GM21786 (cell line): ENCODE measurements around the gene CCDC13.

Experiments used
- ATAC-seq: cut with Tn5 transposase; IDR thresholded peaks from one replicate; pipeline ENCODE4 v1.9.1; 2021; ENCODE audit not compliant: unreplicated experiment

The CCDC13 gene

DNA sequence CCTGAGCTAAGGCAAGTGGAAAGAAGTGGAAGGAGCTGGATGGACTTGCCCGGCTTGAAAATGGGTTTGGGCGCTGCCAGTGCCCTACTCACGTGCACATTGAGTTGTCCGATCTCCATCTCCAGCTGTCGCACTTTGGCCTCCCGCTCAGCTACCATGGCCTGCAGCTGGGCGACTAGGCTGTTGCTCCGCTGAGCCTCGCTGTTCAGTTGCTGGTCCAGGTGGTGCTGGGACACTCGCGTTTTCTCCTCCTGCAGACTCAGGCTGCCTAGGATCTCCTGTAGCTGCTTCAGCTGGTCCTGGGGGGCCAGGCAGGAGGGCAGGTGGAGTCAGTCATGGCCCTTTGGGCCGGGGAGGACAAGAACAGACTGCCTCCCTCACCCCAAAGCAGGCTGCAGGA, 37.4 kb downstream of the CCDC13 start:
- no peak for ATAC-seq

DNA sequence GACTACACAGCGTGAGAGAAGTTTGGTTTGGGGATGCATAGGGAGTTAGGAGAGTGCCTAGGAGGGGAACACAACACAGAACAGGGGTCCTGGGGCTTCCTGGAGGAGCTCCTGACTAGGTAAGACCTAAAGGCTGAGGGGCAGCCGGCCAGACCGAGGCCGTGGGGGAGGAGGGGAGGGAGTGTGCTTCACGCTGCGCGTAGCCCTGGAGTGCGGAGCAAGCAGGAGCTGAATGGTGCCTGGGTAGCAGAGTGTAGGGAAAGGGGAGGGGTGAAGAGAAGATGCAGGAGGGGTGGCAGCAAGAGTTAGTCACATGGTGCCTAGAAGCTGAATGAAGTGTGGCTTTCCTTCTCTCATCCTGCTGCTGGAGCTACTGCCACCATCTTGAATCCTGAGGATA, 38.0 kb downstream of the CCDC13 start:
- no peak for ATAC-seq

DNA sequence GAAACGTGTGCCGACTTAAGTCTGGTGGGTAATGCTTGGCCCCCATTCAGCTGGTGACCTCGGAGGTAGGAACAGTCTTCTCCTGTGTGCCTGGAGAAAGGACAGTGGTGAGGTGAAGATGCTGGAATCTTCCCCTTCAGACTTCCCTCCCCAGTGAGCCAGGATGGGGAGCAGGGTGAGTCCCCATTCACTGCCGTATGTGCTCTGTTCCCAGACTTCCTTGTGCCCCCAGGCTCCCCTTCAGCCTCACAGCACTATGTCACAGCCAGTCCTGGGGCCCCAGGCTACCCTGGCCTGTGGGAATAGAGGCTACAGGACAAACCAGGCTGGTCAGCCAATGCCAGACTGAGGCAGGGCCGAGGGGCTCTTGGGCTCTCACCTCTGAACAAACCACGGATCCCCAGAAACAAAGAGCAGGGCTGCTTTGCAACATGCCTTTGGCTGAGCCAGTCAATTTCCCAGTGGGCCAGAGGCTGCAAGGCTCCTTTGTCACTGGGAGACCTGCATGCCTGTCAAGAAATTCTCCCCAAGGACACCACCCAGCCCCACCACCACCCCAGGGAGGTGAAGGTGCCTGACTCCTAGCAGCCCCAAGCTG, 38.7 kb downstream of the CCDC13 start:
- ATAC-seq = no peak

DNA sequence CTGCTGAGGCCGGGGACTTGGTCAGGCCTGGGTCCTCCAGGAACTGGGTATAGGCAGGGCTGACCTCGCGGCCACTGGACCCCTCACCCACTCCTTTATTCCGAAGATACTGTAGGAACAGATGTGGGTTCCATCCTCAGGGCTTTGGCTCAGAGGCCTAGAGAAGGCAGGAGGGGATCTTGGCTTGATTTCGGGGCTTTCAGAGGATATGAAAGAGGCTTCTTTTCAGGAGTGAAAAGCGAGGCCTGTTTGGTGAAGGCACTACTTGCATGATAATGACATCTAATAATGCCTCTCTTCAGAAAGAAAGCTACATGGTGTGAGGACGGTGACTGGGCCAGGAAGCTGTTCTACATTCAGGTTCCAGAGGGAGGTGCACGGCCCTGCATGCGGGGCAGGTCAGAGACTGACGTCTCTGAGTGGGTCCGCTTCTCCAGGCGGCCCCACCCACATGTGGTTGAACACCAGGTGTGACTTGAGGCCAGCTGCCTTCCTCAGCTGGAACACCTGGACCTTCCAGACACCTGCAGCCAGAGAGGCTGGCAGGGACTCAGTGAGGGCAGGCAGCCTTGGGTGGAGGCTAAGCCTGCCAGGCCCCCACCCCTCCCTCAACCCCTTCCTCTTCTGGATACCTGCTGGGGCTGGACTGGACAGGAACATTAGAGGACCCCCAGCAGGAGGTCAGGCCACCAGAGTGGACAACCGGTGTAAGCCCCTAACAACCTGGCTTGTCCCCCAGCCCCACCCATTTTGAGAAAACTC, 39.4 kb downstream of the CCDC13 start:
- no peak for ATAC-seq

DNA sequence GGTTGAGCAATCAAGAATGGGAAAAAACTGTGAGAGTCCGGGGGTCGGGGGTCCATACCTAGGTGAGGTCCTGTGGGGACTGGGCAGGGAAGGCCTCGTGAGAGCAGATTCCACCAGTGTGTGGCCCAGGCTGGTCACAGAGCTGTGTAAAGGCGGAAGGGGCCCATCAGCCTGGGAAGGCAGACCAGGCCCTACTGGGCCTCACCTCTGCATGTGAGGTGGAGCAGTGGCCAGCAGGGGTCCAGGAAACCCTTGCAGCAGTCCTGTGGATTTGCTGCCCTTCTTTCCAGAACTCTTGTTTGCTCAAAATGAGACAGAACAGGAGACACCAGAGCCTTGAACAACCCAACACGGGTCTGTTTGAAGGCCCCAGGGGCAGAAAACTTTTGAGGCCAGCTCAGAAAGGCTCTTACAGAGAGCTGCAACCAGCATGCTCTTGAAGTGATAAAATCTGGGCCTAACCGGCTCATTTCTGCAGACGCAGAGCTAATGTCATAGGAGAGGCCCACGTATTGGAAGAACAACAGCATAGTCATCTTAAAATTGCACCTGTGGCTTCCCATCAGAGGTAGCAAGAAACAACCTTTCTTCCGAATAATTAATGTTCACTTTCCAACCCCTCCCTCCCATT, 40.1 kb downstream of the CCDC13 start:
- no peak for ATAC-seq

DNA sequence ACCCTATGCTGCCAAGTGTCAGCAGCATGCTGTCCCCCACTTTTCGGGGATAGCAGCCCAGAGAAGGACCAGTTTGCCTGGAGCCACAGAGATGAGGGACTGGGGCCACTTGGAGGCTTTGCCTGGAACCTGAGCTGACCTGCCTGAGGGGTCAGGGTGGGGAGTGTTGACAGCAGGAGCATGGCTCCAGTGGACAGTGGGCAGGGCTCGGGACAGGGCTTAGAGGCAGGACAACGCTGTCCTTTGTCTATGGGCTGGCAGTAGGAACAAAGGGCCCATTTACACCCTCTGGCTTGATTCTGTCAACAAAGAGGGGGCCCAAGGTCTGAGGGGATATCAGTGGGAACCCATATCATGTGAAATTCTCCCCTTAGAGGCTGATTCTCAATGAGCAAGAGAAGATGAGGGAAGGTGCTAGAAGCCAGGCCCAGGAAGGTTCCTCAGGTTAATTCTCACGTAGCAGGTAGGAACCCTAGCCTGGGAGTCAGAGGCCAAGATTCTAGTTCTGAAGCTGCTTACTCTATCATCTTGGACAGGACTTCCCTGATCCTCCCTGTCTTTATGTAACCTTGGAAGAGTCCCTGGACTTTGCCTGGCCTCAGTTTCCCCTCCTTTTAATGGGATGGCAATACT, 40.7 kb downstream of the CCDC13 start:
- ATAC-seq = no peak

DNA sequence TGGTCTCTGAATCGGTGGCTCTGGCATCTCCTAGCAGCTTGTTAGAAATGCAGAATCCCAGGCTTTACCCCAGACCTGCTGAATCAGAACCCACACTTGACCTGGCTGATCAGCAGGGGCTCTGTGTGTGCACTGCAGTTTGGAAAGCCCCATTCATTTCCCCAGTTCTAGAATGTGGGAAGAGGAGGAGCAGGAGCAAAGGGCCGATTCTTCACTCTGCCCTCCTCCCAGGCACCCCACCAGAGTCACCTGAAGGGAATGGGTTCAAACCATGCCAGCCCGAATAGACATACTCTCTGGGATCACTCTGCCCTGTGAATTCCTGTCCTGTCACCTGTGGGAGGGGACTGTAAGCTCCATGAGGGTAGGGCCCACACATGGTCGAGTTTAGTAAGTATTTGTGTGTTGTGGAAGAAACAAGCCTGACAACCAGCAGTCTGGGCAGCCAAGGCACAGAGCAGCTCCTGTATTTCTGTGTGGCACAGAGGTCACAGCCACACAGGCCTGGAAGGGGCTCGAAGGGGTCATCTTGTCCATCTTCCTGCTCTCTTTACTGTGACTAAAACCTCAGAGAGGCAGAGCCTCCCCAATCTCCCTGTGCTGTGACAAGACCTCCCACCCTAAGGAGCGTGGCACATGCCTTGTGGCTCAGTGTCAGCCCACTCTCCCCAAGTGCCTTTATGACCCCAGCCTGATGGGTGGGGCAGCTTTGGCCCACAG, 41.4 kb downstream of the CCDC13 start:
- ATAC-seq = no peak

DNA sequence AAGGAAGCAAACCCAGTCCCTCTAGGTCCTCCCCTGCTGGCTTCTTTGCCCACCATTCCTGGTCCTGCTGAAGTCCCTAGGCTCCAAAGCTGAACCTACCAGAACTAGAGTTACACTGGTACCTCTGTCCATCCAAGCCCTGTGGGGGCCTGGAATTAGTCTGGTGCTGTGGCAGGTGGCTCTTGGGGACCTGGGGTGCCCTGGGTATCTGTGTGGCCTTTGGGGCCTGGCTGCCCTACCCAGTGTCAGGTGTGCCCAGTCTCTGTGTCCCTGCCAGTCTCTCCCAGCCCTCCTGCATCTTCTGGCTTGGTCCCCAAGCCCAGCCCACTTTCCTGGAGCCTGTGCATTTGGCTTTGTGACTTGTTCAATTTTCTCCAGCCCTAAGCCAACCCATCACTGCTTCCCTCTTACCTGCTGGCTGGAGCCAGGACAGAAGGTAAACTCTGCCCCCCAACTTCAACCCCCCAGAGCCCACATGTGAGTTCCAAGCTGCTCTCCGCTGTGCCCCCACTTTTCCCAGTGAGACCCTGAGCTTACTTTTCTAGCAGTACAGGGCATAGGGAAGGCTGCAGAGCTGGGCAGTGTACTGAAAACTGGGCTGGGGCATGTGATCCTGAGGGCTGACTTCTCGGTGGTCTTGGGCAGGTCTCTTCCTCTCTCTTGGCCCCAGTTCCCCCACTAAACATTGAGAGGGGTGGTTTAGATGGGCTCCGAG, 42.2 kb downstream of the CCDC13 start:
- ATAC-seq = no peak

DNA sequence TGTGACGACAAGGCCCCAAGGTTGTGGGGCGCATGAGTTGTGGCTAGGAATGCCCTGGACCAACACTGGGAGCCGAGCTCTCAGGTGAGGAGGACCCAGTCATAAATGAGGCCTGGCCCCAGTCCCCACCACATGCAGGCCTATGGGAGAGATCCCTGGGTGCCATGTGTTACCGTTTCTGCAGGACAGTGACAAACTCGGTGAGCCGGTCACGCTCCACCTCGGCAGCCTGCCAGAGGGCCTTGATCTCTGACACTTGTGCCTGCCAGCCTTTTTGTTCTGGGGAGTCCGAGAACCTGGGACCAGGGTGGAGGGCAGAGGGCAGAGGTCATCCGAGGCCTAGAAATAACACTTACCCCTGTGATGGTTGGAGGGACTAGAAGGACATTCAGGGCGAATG, 42.8 kb downstream of the CCDC13 start:
- no peak for ATAC-seq

DNA sequence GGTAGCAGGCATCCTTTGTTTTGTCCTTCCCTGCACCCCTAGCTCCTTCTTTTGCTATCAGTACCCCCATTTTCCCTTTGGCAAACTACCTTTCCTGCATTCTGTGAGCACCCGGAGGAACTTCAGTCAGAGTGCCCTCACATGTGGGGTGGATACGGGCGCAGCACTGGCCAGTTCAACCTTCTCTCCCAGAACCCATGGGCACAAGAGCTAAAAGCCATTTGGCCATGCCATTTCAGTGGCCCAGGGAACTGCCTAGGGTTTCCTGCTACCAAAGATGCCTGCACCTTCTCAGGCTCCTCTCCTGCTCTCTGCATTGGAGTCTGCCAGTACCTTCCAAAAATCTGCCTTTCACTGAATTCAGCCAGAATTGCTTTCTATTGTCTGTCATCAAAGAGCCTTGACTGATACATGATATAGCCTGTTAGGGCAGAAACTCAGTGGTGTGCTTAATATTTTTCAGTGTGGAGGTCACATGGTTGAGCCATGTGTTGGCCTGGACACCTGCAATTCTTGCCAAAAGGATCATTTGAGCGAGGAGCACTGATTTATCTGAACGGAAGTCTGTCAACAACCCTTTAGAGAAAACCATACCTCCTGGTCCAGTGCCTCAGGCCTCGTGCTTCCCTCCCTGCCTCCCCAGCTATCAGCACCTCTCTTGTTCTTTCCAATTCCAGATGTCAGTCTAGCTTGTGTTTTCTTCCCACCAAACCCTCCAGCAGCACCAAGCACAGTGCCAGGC, 43.5 kb downstream of the CCDC13 start:
- ATAC-seq = no peak

DNA sequence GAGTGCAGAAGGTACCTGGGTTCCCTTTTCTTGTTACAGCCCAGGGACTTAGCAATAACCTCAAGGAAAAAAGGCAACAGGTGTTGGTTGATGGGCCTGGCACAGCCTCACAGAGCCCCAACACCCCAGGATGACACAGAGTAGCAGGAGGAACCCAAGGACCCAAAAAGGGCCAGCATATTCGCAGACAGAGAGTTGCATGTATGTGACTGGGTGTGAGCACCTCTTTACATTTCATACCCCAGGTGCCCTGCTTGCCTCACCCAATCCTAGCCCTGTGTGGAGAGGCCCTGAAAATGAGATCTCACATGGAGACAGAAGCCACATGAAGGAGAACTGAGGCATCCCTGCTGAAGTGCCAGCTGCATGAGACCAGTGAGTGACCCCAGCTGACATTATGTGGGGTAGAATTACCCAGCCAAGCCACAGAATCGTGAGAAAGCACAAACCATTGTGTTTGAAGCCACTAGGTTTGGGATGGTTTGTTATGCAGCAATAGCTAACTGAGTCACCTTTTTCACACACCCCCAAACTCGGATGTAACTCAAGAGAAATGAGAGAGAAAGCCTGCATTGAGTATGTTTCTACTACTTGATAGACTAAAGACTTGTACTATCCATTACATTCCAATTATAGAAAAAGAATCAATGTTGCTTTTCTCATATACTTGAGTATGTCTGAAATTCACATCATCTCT, 44.2 kb downstream of the CCDC13 start:
- no peak for ATAC-seq

DNA sequence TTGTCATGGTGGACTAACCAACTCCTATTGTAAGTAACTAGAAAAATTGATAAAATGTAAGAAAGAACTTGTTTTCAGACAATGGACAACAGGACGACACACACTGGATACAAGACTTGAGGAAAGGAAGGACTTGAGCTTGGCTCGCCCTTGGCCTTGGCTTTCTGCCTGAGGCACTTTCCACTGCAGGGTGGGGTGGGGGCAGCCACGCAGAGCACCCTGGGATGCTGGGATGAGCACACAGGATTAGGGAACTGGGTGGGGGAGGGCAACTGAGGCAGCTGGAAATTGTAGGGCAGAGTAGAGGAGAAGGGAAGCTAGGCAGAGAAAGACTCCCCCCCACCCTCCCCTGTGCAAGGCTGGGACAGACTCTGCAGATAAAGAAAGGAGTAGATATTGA, 45.0 kb downstream of the CCDC13 start:
- ATAC-seq = no peak

DNA sequence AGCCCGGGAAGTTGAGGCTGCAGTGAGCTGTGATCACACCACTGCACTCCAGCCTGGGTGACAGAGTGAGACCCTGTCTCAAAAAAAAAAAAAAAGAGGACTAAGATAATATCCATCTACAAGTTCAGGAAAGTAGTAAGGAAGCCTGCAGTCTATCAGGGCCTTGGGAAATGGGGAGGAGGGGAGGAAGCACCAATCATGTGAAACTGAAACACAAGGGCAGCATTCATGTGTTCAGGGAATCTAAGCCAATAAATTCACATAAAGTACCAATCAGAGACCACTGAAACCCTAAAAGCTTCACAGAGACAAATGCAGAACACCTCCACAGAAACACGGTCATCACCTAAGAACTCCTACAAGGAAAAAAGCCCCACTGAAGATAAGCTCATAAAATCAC, 47.6 kb downstream of the CCDC13 start:
- no peak for ATAC-seq

DNA sequence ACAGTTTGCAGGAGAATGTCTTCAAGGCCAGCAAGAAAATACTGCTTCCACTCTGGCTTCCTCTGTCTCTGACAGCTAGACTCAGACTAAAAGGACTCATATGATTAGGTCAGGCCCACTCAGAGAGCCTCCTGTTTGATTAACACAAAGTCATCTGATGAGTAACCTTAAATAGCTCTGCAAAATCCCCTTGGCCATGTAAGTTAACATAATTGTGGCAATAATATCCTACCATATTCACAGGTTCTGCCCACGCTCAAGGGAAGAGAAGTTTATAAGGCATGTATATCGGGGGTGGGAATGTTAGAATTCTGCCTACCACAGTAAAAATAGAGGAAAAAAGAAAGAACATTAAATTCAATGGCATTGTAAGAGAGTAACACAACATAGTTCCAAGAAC, 49.8 kb downstream of the CCDC13 start:
- ATAC-seq = no peak
